Mucosa of descending colon (tissue), 3 donors: ENCODE results near the gene TAPBP. TPM values are rescaled to one million over a fixed set of nuclear protein-coding genes. Genes with fewer than 3 reads are reported as not detected.

ENCODE experiments used
- ATAC-seq: fragments of 200-7000 bp; cut with Tn5 transposase; one replicate; pipeline ENCODE4 v1.9.1; 2020; ENCODE audit warnings: mild to moderate bottlenecking, moderate library complexity
- DNase-seq, 3 donors: peaks; one replicate each; pipeline ENCODE4 v3.0.0-alpha.2; 2020
- H3K36me3 ChIP-seq: fragments of 200-600 bp; one replicate; pipeline ENCODE4 v1.8.0; 2021; ENCODE audit warnings: low read depth, mild to moderate bottlenecking
- H3K4me1 ChIP-seq: fragments of 200-600 bp; one replicate; pipeline ENCODE4 v1.8.0; 2021; ENCODE audit warnings: low read depth, mild to moderate bottlenecking
- H3K4me3 ChIP-seq: fragments of 200-600 bp; one replicate; pipeline ENCODE4 v1.8.0; 2021; ENCODE audit warnings: mild to moderate bottlenecking
- H3K9me3 ChIP-seq: fragments of 200-600 bp; one replicate; pipeline ENCODE4 v1.8.0; 2021; ENCODE audit warnings: mild to moderate bottlenecking
- intact Hi-C, 2 donors: fragments of 100-400 bp; cut with DNase I in 1 of 2; cut with micrococcal nuclease in 1 of 2; formaldehyde crosslinking; loops; one replicate each; pipeline versions ENCODE4 v1.11.0 to v1.11.1; 2022; cut with DNase I, micrococcal nuclease
- total RNA-seq, 3 donors: library from RNA; stranded (reverse); fragmentation: NEBNext Ultra II Directional in 2 of 3; extraction: Animal tissue kit (Norgen Biotek cat#: 25700) in 2 of 3; gene quantifications; one replicate each; pipeline versions ENCODE4 v1.2.1 to v1.2.4, GENCODE V29; 2021 to 2023
- TF ChIP-seq, protein P1 (sequence below): fragments of 200-600 bp; IDR thresholded peaks from one replicate; pipeline ENCODE4 v1.8.0; 2022; ENCODE audit warnings: antibody characterized with exemption, mild to moderate bottlenecking
- donor health status: DM: no; HTN: no; CAD: no; lungs with moderate emphysema.
- donor health status: DM: no; HTN: no; CAD: no.
- donor health status: DM: no; HTN: yes; CAD: no.

The TAPBP gene
- total RNA-seq, 3 donors from 2014 or later: 179 to 321 (median 258) TPM

DNA sequence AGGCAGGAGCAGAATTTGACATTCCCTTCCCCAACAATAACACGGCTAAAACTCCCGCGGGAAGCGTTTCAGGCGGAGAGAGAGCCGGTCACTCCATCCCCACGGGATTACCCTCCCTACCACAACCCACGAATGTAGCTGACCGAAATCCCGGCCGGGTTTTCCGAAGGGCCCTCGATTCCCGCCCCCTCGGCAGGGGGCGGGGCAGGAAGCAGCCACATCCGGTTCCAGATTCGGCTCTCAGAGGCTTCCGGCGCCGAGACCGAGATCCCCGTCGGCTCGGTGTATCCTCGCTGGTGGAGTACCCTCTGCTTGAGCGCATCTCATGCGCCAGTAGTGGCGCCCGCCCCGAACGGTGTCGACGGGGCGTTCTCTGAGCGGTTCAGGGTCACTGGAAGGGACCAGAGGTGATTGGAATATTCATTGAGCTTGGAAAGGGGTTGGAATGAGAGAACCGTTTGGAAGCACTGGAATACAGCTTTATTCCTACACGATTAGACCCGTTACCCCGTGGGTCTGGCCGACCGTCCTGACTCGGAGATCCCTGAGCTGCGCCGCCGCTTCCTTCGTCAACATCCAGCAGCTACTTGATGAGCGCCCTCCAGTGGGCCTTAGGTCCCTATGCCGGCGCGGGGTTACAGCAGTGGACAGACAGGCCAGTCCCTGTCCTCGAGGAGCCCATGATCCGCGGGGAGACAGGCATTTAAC, 14.5 kb downstream of the TAPBP start:
- H3K9me3 ChIP-seq: no peaks in the 10 kb centered on the region
- peaks cover 17% of the 10 kb centered on the region for H3K4me1 ChIP-seq
- DNase-seq: peak; percentile 94 to 95 (median 95)
- H3K36me3 ChIP-seq: peaks cover 4% of the 10 kb centered on the region
- H3K4me3 ChIP-seq: peak overlapping the region; percentile 49
- TF ChIP-seq, protein P1, sequence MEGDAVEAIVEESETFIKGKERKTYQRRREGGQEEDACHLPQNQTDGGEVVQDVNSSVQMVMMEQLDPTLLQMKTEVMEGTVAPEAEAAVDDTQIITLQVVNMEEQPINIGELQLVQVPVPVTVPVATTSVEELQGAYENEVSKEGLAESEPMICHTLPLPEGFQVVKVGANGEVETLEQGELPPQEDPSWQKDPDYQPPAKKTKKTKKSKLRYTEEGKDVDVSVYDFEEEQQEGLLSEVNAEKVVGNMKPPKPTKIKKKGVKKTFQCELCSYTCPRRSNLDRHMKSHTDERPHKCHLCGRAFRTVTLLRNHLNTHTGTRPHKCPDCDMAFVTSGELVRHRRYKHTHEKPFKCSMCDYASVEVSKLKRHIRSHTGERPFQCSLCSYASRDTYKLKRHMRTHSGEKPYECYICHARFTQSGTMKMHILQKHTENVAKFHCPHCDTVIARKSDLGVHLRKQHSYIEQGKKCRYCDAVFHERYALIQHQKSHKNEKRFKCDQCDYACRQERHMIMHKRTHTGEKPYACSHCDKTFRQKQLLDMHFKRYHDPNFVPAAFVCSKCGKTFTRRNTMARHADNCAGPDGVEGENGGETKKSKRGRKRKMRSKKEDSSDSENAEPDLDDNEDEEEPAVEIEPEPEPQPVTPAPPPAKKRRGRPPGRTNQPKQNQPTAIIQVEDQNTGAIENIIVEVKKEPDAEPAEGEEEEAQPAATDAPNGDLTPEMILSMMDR: peak; percentile 73
- peak; percentile 84 for ATAC-seq
- intact Hi-C loops: no loop called here

DNA sequence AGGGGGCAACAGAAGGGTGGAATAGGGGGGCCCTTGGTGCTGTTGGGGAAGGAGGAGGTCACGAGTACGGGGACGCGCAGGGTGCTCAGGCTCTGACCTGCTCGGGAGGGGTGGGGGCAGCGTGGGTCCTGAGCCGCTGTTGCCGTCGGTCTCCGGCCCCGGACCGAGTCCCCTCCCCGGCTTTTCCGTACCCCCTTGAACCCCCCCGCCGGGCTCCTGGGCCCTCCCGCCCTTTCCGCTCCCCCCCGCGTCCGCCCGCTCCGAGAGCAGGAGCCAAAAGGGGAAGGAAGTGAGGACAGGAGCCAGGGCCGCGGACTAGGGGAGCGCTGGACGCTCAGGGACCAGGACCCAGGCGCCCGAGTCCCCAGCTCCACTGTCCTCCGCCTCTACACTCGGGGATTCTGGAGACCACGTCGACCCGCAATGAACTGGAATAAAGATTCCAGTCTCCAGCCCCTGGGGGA, 15.1 kb downstream of the TAPBP start, which contains the start of gene RGL2:
Gene RGL2 (minus strand): TSS at position 170 of the 464 bp plus-strand sequence. CDS start 332 bp downstream, outside the sequence.
- Histone ChIP-seq H3K4me3 (peak within 1 kb of the TSS; percentile 49), H3K9me3 (no peaks in the 10 kb centered on the region), H3K36me3 (no peaks in the 10 kb centered on the region), H3K4me1 (peaks cover 17% of the 10 kb centered on the region)
- TF ChIP-seq, protein P1: no peak
- DNase-seq: peak; percentile 84 to 93 (median 87)
- peak; percentile 71 for ATAC-seq
- intact Hi-C loops: no loop called here

DNA sequence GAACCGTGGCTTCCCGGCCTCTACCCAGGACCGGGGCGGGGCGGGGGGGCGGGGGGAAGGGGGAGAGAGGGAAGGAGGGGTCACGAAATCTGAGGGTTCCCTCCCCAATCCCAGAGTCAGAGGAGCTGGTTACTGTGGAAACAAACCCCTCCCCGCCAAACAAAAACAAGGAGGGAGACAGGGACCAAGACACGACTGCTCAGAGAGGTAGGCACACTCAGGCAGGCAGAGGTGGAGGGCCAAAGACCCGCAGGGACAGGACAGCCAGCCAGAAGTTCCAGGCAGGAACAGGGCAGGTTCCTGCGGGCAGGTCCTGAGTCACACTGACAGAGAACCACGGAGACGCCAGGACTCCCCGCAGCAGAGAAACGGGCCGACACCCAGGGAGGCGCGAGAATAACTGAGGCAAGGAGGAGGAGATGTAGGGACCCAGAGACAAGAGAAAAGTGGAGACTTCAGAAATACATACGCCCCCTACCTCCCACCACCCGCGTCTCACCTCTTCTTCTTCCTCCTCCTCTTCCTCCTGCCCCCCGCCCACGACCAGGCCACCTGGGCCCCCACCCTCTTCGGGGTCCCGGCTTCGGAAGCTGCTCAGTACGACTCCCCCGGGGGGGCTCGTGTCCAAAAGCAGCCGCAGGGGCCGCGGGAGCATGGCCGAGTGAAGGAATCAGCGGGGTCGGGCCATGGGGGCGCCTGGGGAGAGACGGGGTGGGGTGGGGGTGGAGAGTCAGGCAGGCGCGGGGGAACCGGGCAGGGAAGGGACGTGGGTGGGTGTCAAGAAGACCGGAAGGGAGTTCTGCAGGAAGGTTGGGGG, 15.7 kb downstream of the TAPBP start:
- ATAC-seq (peak; percentile 47), DNase-seq (peak; percentile 70 to 80 (median 76))
- Histone ChIP-seq H3K36me3 (no peaks in the 10 kb centered on the region), H3K4me1 (peaks cover 17% of the 10 kb centered on the region), H3K9me3 (no peaks in the 10 kb centered on the region), H3K4me3 (peak overlapping the region; percentile 49)
- intact Hi-C loops: no loop called here
- TF ChIP-seq, protein P1: no peak

DNA sequence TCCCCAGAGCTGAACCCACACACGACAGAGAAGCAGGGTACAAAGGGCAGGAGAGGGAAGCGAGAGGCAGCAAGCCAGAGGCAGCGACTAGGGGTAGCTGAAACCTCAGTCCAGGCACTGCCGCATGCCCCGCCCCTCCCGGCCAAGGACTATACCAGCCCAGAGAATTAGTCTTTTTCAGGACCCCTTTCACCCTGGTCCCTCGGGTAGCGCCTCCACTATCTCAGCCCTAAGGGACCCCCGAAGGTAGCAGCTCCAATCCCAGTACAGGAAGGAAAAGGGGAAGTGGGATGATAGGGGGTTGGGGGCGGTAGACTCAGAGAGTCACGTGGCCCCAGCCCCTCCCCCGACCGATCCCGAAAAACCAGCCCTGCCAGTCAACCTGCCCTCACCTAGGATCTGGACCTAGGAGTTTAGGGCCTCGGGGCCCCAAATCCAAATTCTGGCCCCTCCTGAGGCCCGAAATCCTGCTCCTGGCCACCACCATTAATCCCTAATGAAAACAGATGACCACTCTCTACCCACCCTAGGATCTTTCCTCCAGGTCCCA, 16.4 kb downstream of the TAPBP start:
- peak; percentile 77 to 79 (median 78) for DNase-seq
- ATAC-seq: peak; percentile 12

More for the DNA sequence above, 16.4 kb downstream of the TAPBP start:
- Histone ChIP-seq H3K36me3 (no peaks in the 10 kb centered on the region), H3K9me3 (no peaks in the 10 kb centered on the region), H3K4me3 (no peak overlapping the region), H3K4me1 (peaks cover 17% of the 10 kb centered on the region)
- TF ChIP-seq, protein P1: no peak
- intact Hi-C loops: no loop called here
